ENCODE results near the gene CLN3. TPM values are rescaled to one million over a fixed set of nuclear protein-coding genes. Genes with fewer than 3 reads are reported as not detected.
"Not testable (repeated sequence)": the region's sequence is repeated elsewhere in the genome, so short reads cannot be mapped to it uniquely, and the experiment has no call there.

The CLN3 gene
- total RNA-seq, 2 donors from 2014 or later, result 44.6 to 57.1 TPM

DNA sequence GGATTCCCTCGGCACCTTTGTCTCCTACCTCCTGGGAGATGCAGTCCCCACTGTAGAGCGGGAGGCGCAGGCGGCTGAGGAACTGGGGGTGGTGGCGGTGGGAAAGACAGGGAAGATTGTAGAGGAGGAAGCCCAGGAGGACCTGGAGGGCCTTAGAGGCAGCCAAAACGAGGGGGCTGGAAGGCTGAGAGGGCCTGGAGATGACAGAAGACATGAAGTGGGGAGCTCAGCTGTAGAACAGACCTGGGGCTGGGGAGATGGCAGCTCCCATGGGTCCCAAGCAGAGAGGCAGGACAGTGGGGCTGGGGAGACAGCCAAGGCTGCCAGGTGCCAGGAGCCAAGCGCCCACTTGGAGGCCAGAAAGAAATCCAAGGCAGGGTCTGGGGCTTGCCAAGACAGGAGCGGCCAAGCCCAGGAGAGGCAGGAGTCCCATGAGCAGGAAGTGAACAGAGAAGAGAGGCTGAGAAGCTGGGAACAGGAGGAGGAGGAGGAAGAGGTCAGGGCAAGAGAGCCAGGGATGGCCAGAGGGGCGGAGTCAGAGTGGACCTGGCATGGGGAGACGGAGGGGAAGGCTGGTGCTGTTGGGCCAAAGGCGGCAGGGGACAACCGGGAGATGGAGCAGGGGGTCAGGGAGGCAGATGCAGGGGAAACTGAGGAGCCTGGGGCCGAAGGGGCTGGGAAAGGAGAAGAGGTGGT, 3.4 kb upstream of the CLN3 start:
- Mint-ChIP-seq H3K27me3 (no peaks in the 10 kb centered on the region), H3K27ac (peak overlapping the region; percentile 98), H3K4me3 (peak overlapping the region; percentile 92), H3K36me3 (ENCODE audit: low read depth) (peaks cover 12% of the 10 kb centered on the region), H3K4me1 (peaks cover 38% of the 10 kb centered on the region)
- H3K9me3 ChIP-seq (ENCODE audit: control insufficient read depth, low read length, poor library complexity, severe bottlenecking), result no peaks in the 10 kb centered on the region
- DNase-seq (no peak), ATAC-seq (no peak)

DNA sequence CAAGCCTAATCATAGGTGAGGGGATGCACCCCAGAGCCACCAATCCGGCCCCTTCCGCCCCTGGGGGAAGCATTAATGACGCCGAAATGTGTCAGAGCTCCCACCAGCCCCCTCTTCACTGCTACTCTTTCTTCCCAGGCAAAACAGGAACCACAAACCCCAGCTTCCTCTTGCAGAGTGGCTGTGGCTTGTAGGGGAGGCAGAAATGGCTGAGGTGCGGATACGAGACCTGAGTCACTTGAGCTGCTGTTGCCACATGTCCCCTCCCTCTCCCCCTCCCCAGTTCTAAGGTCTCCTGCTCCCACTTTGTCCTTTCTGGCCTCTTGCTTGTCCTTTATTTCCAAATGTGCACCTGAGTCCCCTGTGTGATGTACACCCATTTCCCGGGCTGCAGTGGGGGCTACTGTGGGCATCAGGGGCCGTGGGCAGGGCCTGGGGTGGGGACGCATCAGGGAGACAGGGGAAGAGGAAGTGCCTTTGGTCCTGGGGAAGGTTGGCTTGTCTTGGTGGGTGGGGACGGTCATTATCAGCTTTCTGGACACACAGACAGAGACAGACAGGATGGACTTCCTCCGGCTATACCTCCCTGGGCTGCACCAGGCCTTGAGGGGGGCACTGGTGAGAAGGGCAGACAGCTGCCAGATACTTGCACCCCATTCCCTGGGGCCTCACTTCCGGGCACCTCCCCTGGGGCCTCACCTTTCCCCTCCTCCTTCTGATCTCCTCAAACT, 2.4 kb upstream of the CLN3 start, which contains the start of gene APOBR:
APOBR (plus strand) TSS at position 523 of the 731 bp plus-strand sequence; CDS start at position 562, 39 bp downstream.
- peak within 1 kb of the TSS; percentile 98 for H3K27ac Mint-ChIP-seq
- peaks cover 39% of the 10 kb centered on the region for H3K4me1 Mint-ChIP-seq
- peak within 1 kb of the TSS; percentile 92 for H3K4me3 Mint-ChIP-seq
- peak; percentile 63 to 84 (median 73) for DNase-seq
- H3K36me3 Mint-ChIP-seq (ENCODE audit: low read depth), result peaks cover 12% of the 10 kb centered on the region
- no peaks in the 10 kb centered on the region for H3K27me3 Mint-ChIP-seq
- no peaks in the 10 kb centered on the region for H3K9me3 ChIP-seq (ENCODE audit: control insufficient read depth, low read length, poor library complexity, severe bottlenecking)
- ATAC-seq, result peak; percentile 86

- peak overlapping the region; percentile 92 for H3K4me3 Mint-ChIP-seq
- peak overlapping the region; percentile 98 for H3K27ac Mint-ChIP-seq
- ATAC-seq (no peak), DNase-seq (no peak)
- H3K27me3 Mint-ChIP-seq, result no peaks in the 10 kb centered on the region
- H3K36me3 Mint-ChIP-seq (ENCODE audit: low read depth), result peaks cover 12% of the 10 kb centered on the region
- no peaks in the 10 kb centered on the region for H3K9me3 ChIP-seq (ENCODE audit: control insufficient read depth, low read length, poor library complexity, severe bottlenecking)
- H3K4me1 Mint-ChIP-seq, result peaks cover 42% of the 10 kb centered on the region
Observed at GRCh38 chr16:28492511-28492910, 637 bp upstream of the CLN3 start.

- Mint-ChIP-seq H3K36me3 (ENCODE audit: low read depth) (peaks cover 6% of the 10 kb centered on the region), H3K27ac (peak overlapping the region; percentile 98), H3K4me1 (peaks cover 34% of the 10 kb centered on the region), H3K4me3 (peak overlapping the region; percentile 92), H3K27me3 (no peaks in the 10 kb centered on the region)
- DNase-seq (no peak), ATAC-seq (no peak)
- H3K9me3 ChIP-seq (ENCODE audit: control insufficient read depth, low read length, poor library complexity, severe bottlenecking), result no peaks in the 10 kb centered on the region
Observed at GRCh38 chr16:28491230-28491969, 474 bp downstream of the CLN3 start.

DNA sequence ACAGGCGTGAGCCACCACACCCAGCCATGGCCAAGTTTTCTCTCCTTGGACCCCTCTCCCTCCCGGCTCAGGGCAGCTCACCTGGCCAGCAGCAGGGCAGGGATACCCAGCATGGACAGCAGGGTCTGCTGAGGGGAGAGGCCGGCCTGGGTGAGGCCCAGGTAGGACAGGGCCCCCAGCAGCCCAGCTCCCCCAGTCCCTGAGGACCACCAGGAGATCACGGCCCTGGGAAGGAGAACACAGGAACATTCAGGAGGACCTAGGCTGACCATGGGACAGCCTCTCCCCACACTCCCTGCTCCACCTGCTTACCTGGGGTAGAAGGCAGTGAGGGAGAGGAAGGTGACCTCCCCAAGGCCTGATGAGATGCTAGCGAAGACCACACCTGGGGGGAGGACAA, 5.6 kb downstream of the CLN3 start:
- no peaks in the 10 kb centered on the region for H3K27me3 Mint-ChIP-seq
- DNase-seq, result no peak
- H3K27ac Mint-ChIP-seq, result no peak overlapping the region
- H3K4me3 Mint-ChIP-seq, result no peak overlapping the region
- H3K36me3 Mint-ChIP-seq (ENCODE audit: low read depth), result peaks cover 3% of the 10 kb centered on the region
- ATAC-seq, result no peak
- peaks cover 6% of the 10 kb centered on the region for H3K4me1 Mint-ChIP-seq
- H3K9me3 ChIP-seq (ENCODE audit: control insufficient read depth, low read length, poor library complexity, severe bottlenecking), result no peaks in the 10 kb centered on the region

DNA sequence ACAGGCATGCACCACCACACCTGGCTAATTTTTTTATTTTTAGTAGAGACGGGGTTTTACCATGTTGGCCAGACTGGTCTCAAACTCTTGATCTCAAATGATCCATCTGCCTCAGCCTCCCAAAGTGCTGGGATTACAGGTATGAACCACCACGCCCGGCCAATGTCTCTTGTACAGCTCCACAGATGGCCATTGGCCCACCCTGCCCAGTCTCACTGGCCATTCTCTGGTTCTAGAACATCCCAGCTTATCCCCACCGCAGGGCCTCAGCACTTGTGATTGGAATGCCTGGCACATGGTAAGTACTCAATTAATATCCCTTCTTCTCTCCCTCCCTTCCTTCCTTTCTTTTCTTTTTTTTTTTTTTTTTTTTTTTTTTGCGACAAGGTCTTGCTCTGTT, 8.5 kb downstream of the CLN3 start:
- not testable (repeated sequence) for H3K27me3 Mint-ChIP-seq; H3K27ac Mint-ChIP-seq; ATAC-seq; H3K36me3 Mint-ChIP-seq (ENCODE audit: low read depth); H3K4me1 Mint-ChIP-seq; H3K9me3 ChIP-seq (ENCODE audit: control insufficient read depth, low read length, poor library complexity, severe bottlenecking); H3K4me3 Mint-ChIP-seq; DNase-seq

DNA sequence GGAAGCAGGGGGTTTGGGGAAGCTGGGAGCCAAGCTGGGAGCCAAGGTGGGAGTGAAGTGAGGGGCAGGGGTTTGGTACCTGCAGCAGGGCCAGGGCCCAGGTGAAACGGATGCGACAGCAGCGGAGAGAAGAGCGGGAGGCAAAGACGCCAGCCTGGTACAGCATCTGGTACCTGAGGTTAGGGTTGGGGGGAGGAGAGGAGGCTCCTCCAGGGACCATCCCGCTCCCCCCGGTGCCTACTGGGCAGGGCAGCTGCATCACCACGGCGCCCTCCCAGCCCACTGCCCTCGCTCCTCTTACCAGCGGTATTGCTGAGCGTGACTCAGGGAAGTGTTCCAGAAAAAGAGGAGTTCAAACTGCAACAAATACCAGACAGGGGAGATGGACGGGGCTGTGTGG, 9.8 kb downstream of the CLN3 start:
- peaks cover 2% of the 10 kb centered on the region for H3K36me3 Mint-ChIP-seq (ENCODE audit: low read depth)
- no peak overlapping the region for H3K27ac Mint-ChIP-seq
- no peaks in the 10 kb centered on the region for H3K9me3 ChIP-seq (ENCODE audit: control insufficient read depth, low read length, poor library complexity, severe bottlenecking)
- H3K27me3 Mint-ChIP-seq, result no peaks in the 10 kb centered on the region
- no peak overlapping the region for H3K4me3 Mint-ChIP-seq
- ATAC-seq (no peak), DNase-seq (no peak)
- no peaks in the 10 kb centered on the region for H3K4me1 Mint-ChIP-seq

DNA sequence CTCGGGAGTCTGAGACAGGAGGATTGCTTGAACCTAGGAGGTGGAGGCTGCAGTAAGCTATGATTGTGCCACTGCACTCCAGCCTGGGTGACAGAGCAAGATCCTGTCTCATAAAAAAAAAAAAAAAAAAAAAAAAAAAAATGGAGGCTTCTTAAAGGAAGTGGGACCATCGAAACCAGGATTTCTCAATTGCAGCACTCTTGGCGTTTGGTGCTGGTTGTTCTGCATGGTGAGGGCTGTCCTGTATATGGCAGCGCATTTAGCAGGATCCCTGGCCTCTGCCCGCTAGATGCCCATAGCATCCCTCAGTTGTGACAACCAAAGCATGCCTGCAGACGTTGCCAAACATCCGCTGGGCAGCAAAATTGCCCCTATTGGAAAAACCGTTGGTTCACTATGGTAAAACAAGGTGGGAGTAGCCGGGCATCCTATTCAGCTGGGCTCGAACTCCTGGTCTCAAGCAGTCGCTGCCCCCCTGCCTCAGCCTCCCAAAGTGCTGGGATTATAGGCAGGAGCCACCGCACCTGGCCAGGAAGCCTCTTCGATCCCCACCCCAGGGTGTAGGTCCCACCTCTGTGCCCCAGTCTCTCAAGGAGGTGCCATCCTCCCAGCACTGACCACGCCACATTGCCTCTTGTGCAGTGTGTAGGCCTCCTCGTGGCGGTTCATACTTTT, 13.2 kb downstream of the CLN3 start:
- Mint-ChIP-seq H3K4me3 (no peak overlapping the region), H3K27ac (no peak overlapping the region), H3K36me3 (ENCODE audit: low read depth) (peaks cover 6% of the 10 kb centered on the region), H3K27me3 (no peaks in the 10 kb centered on the region), H3K4me1 (peaks cover 5% of the 10 kb centered on the region)
- no peak for DNase-seq
- H3K9me3 ChIP-seq (ENCODE audit: control insufficient read depth, low read length, poor library complexity, severe bottlenecking), result no peaks in the 10 kb centered on the region
- ATAC-seq, result no peak

DNA sequence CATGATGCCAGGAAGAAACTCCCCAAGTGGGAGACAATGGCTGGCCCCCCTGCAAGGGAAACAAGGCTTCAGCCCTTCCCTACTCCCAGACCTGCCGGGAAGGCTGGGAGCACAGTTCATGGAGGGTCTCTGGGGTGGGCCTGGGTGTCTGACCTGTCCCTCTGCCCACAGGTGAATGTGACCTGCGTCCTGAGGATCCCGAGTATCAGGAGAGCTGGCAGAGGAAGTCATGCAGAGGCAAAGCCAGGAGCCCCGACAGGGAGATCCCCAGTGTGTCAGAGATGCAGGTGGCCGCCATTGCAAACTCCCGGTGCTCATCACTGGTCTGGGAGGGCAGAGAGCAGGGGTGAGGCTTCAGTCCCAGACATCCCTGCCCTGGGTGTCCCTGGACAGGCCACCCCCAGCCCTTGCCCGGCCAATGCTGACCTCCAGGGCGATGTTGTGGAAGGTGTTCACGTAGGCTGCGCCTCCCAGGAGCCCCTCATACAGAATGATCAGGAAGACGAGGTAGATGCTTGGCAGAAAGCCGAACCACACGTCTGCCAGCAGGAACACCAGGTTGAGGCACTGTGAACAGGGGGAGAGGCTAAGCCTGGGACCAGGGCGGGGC, 14.5 kb downstream of the CLN3 start:
- Mint-ChIP-seq H3K36me3 (ENCODE audit: low read depth) (peaks cover 8% of the 10 kb centered on the region), H3K27me3 (no peaks in the 10 kb centered on the region)

GRCh38 chr16:28475221-28475620, 16.7 kb downstream of the CLN3 start:
- Mint-ChIP-seq H3K27ac (no peak overlapping the region), H3K4me1 (peaks cover 6% of the 10 kb centered on the region), H3K4me3 (no peak overlapping the region), H3K27me3 (no peaks in the 10 kb centered on the region), H3K36me3 (ENCODE audit: low read depth) (peaks cover 6% of the 10 kb centered on the region)
- no peak for DNase-seq
- no peaks in the 10 kb centered on the region for H3K9me3 ChIP-seq (ENCODE audit: control insufficient read depth, low read length, poor library complexity, severe bottlenecking)
- no peak for ATAC-seq

More for the DNA sequence above, 14.5 kb downstream of the CLN3 start:
- Mint-ChIP-seq H3K4me3 (no peak overlapping the region), H3K27ac (peak overlapping the region; percentile 2), H3K4me1 (peaks cover 6% of the 10 kb centered on the region)
- DNase-seq (no peak), ATAC-seq (no peak)
- no peaks in the 10 kb centered on the region for H3K9me3 ChIP-seq (ENCODE audit: control insufficient read depth, low read length, poor library complexity, severe bottlenecking)

- no peaks in the 10 kb centered on the region for H3K9me3 ChIP-seq (ENCODE audit: control insufficient read depth, low read length, poor library complexity, severe bottlenecking)
- Mint-ChIP-seq H3K27ac (peak overlapping the region; percentile 91), H3K4me1 (peaks cover 6% of the 10 kb centered on the region), H3K27me3 (no peaks in the 10 kb centered on the region), H3K36me3 (ENCODE audit: low read depth) (peaks cover 6% of the 10 kb centered on the region), H3K4me3 (no peak overlapping the region)
- no peak for DNase-seq
- ATAC-seq, result no peak
Observed at GRCh38 chr16:28473714-28474265, 18.1 kb downstream of the CLN3 start.

GRCh38 chr16:28447081-28447480, 44.8 kb downstream of the CLN3 start:
- not testable (repeated sequence) for H3K4me3 Mint-ChIP-seq; H3K9me3 ChIP-seq (ENCODE audit: control insufficient read depth, low read length, poor library complexity, severe bottlenecking); H3K4me1 Mint-ChIP-seq; ATAC-seq; DNase-seq; H3K36me3 Mint-ChIP-seq (ENCODE audit: low read depth); H3K27ac Mint-ChIP-seq; H3K27me3 Mint-ChIP-seq
